ENCODE measurements around the gene KDM5A.
"Not testable (repeated sequence)": the region's sequence is repeated elsewhere in the genome, so short reads cannot be mapped to it uniquely, and the experiment has no call there.

KDM5A gene

GRCh38 chr12:389142-390096 is at the start of gene KDM5A:
Gene KDM5A, minus strand, starts transcription at chr12:389320. Its CDS starts 229 bp downstream, at chr12:389091.
- FAIRE-seq, result no peak

GRCh38 chr12:435737-436136 is 46.6 kb upstream of the KDM5A start:
- not testable (repeated sequence) for FAIRE-seq

GRCh38 chr12:422526-422925 is 33.4 kb upstream of the KDM5A start:
- no peak for FAIRE-seq

GRCh38 chr12:418432-418831 is 29.3 kb upstream of the KDM5A start:
- FAIRE-seq, result no peak

- FAIRE-seq, result no peak
Observed at GRCh38 chr12:414859-415258, 25.7 kb upstream of the KDM5A start.

GRCh38 chr12:402029-402389 is 12.9 kb upstream of the KDM5A start:
- no peak for FAIRE-seq

GRCh38 chr12:401235-402028 is 12.3 kb upstream of the KDM5A start, which contains the start of gene CCDC77:
Gene CCDC77, plus strand, starts transcription at chr12:401644. Its CDS starts 7,740 bp downstream, at chr12:409384.
- peak; percentile 94 for FAIRE-seq

- no peak for FAIRE-seq
Observed at GRCh38 chr12:400828-401227, 11.7 kb upstream of the KDM5A start.

GRCh38 chr12:388541-389141 is 479 bp downstream of the KDM5A start:
- FAIRE-seq, result no peak

GRCh38 chr12:388012-388411 is 1.1 kb downstream of the KDM5A start:
- no peak for FAIRE-seq

- FAIRE-seq, result no peak
Observed at GRCh38 chr12:386651-387050, 2.5 kb downstream of the KDM5A start.

GRCh38 chr12:370739-371485 is 18.2 kb downstream of the KDM5A start:
- not testable (repeated sequence) for FAIRE-seq

GRCh38 chr12:367972-368371 is 21.1 kb downstream of the KDM5A start:
- FAIRE-seq, result no peak

- FAIRE-seq, result no peak
Observed at GRCh38 chr12:366820-367219, 22.3 kb downstream of the KDM5A start.

GRCh38 chr12:359091-359490 is 30.0 kb downstream of the KDM5A start:
- FAIRE-seq, result no peak

- FAIRE-seq, result no peak
Observed at GRCh38 chr12:356276-356988, 32.7 kb downstream of the KDM5A start.

- FAIRE-seq, result not testable (repeated sequence)
Observed at GRCh38 chr12:351197-351596, 37.9 kb downstream of the KDM5A start.

GRCh38 chr12:349625-350024 is 39.5 kb downstream of the KDM5A start:
- FAIRE-seq, result not testable (repeated sequence)

GRCh38 chr12:343036-343435 is 46.1 kb downstream of the KDM5A start:
- not testable (repeated sequence) for FAIRE-seq

GRCh38 chr12:337039-337438 is 52.1 kb downstream of the KDM5A start:
- FAIRE-seq, result no peak

- FAIRE-seq, result no peak
Observed at GRCh38 chr12:334125-334524, 55.0 kb downstream of the KDM5A start.
